ENCODE data around the gene SULT4A1. TPM values are rescaled to one million over a fixed set of nuclear protein-coding genes. Genes with fewer than 3 reads are reported as not detected.
A peak's percentile ranks its signal among the peaks of the same experiment; 100 is the strongest.

Gene SULT4A1
- total and polyA plus RNA-seq, 2 experiments from 2014 or later: 1.1 to 2.8 TPM

DNA sequence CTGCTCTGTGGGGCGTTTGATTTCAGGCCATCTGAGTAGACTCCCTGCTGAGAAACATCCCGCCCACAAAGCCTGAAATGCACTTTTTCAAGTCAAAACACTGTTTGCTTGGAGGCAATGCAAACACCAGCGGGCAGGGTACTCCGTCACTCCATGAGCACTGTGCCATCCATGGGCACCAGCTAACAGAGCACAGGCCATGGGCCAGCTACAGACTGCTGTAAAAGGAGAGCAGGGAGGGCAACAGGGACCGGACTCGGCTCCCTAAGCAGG lies 33.7 kb downstream of the SULT4A1 start:
- H4K20me1 ChIP-seq (ENCODE audit: insufficient read depth, poor library complexity, severe bottlenecking): no peaks in the 10 kb centered on the region
- H3K9me3 ChIP-seq (ENCODE audit: low read depth): no peaks in the 10 kb centered on the region
- no peaks in the 10 kb centered on the region for H3K36me3 ChIP-seq (replicated peaks; ENCODE audit: insufficient read depth, low read depth)
- TF ChIP-seq EZH2 (IDR thresholded peaks at IDR 0.05; ENCODE audit: borderline replicate concordance): no peak
- TF ChIP-seq EZH2phosphoT487 (IDR thresholded peaks at IDR 0.05; ENCODE audit: low read depth, severe bottlenecking, unreplicated experiment): no peak
- TF ChIP-seq, protein P1, sequence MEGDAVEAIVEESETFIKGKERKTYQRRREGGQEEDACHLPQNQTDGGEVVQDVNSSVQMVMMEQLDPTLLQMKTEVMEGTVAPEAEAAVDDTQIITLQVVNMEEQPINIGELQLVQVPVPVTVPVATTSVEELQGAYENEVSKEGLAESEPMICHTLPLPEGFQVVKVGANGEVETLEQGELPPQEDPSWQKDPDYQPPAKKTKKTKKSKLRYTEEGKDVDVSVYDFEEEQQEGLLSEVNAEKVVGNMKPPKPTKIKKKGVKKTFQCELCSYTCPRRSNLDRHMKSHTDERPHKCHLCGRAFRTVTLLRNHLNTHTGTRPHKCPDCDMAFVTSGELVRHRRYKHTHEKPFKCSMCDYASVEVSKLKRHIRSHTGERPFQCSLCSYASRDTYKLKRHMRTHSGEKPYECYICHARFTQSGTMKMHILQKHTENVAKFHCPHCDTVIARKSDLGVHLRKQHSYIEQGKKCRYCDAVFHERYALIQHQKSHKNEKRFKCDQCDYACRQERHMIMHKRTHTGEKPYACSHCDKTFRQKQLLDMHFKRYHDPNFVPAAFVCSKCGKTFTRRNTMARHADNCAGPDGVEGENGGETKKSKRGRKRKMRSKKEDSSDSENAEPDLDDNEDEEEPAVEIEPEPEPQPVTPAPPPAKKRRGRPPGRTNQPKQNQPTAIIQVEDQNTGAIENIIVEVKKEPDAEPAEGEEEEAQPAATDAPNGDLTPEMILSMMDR (IDR thresholded peaks at IDR 0.05; ENCODE audit: poor library complexity): no peak
- no peak overlapping the region for H3K4me2 ChIP-seq
- no peaks in the 10 kb centered on the region for H3K27me3 ChIP-seq
- H3K4me3 ChIP-seq: no peak overlapping the region
- 84% methylated on average over 6 of the region's 6 CpGs for WGBS (ENCODE audit: low lambda C conversion rate, missing lambda C conversion rate)
- H3K27ac ChIP-seq: peak overlapping the region; percentile 77
- no peaks in the 10 kb centered on the region for H3K9me2 ChIP-seq (replicated peaks; ENCODE audit: insufficient read depth)
- no peaks in the 10 kb centered on the region for H3K79me2 ChIP-seq
- DNase-seq (ENCODE audit: low spot score): no peak
- H2AFZ ChIP-seq: no peak overlapping the region
- peaks cover 6% of the 10 kb centered on the region for H3K4me1 ChIP-seq (ENCODE audit: insufficient read depth)

DNA sequence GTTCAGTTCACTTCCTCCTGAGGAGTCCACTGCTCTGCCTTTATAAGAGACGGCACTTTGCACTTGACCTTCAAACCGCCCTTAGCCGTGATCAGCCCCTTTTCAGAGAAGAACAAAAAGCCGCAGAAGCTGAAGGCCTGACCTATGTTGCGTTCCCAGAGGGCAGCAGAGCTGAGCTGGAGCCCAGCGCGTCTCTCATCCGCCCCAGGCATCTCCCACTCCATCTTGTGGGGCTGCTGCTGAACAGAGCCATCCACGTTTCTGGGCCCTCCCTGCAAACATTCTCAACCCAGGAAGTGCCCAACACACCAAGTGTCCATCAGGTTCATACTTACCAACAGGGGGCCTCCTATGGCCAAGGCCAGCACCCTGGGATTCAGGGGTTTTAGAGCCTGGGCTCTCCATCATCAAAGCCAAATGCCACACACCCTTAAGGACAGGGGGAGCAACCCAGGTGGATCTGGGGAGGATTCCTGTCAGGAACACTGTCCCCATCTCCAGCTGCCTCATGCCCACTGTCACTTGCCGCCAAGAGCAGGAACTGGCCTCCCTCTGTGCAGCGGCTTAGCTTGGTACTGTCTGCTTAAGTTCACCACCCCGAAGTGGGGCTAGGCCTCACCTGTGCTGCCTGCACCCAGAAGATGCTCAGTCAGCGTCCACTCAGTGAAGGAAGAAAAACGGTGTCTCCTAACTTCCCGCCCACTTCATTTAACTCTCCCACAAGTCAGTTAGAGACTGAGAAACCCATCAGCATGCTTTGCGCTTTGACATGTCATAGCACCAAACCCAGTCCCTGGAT lies 34.2 kb downstream of the SULT4A1 start:
- DNase-seq (ENCODE audit: low spot score): no peak
- Histone ChIP-seq H3K36me3 (replicated peaks; ENCODE audit: insufficient read depth, low read depth) (no peaks in the 10 kb centered on the region), H2AFZ (no peak overlapping the region), H4K20me1 (ENCODE audit: insufficient read depth, poor library complexity, severe bottlenecking) (no peaks in the 10 kb centered on the region), H3K4me3 (no peak overlapping the region), H3K4me2 (no peak overlapping the region), H3K4me1 (ENCODE audit: insufficient read depth) (peaks cover 8% of the 10 kb centered on the region), H3K27ac (peak overlapping the region; percentile 77), H3K27me3 (no peaks in the 10 kb centered on the region), H3K79me2 (no peaks in the 10 kb centered on the region), H3K9me3 (ENCODE audit: low read depth) (no peaks in the 10 kb centered on the region), H3K9me2 (replicated peaks; ENCODE audit: insufficient read depth) (no peaks in the 10 kb centered on the region)
- TF ChIP-seq, protein P1 (IDR thresholded peaks at IDR 0.05; ENCODE audit: poor library complexity): no peak
- no peak for TF ChIP-seq EZH2phosphoT487 (IDR thresholded peaks at IDR 0.05; ENCODE audit: low read depth, severe bottlenecking, unreplicated experiment)
- TF ChIP-seq EZH2 (IDR thresholded peaks at IDR 0.05; ENCODE audit: borderline replicate concordance): no peak
- 91% methylated on average over 16 of the region's 16 CpGs for WGBS (ENCODE audit: low lambda C conversion rate, missing lambda C conversion rate)

DNA sequence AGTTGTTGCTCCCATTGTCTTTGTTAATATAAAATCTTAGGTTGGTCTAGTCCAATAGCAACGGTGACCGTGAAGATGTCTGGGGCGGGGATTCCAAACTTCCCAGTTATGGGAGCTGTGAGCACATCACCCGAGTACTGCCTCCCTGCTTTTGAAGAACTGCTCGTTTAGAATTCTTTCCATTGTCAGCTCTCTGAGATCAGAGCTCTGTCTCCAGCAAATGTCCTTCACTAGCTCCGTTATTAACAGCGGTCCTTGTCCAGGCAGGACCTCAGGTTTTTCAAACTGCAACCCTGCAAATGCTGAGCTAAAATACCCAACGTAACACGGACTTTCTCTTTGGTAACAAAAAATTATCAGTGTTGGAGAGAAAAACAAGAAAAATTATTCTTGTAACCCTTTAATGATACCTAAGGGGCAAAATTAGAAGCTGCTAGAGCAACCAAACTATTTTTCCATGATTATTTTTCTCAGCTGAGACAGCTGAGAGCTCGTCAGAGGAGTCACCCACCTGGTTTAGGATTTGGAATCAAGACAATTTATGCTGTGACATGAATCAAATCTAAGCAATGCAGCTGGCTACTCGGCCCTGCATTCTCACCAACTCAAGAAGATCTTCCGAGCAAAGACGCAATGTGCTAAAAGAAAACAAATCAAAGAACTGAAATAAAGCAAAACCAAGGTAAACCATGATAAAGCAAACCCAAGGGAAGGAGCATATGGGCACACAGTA lies 35.1 kb downstream of the SULT4A1 start:
- H3K4me1 ChIP-seq (ENCODE audit: insufficient read depth): peaks cover 8% of the 10 kb centered on the region
- H3K27me3 ChIP-seq: no peaks in the 10 kb centered on the region
- H3K9me2 ChIP-seq (replicated peaks; ENCODE audit: insufficient read depth): no peaks in the 10 kb centered on the region
- no peaks in the 10 kb centered on the region for H3K79me2 ChIP-seq
- H3K4me3 ChIP-seq: no peak overlapping the region
- TF ChIP-seq, protein P1 (IDR thresholded peaks at IDR 0.05; ENCODE audit: poor library complexity): no peak
- TF ChIP-seq EZH2 (IDR thresholded peaks at IDR 0.05; ENCODE audit: borderline replicate concordance) (no peak), EZH2phosphoT487 (IDR thresholded peaks at IDR 0.05; ENCODE audit: low read depth, severe bottlenecking, unreplicated experiment) (no peak)
- no peaks in the 10 kb centered on the region for H3K36me3 ChIP-seq (replicated peaks; ENCODE audit: insufficient read depth, low read depth)
- H3K4me2 ChIP-seq: peak overlapping the region; percentile 59
- H3K27ac ChIP-seq: peak overlapping the region; percentile 61
- no peak for DNase-seq (ENCODE audit: low spot score)
- no peak overlapping the region for H2AFZ ChIP-seq
- no peaks in the 10 kb centered on the region for H3K9me3 ChIP-seq (ENCODE audit: low read depth)
- no peaks in the 10 kb centered on the region for H4K20me1 ChIP-seq (ENCODE audit: insufficient read depth, poor library complexity, severe bottlenecking)
- 75% methylated on average over 13 of the region's 13 CpGs for WGBS (ENCODE audit: low lambda C conversion rate, missing lambda C conversion rate)

Data from hepatocyte (in vitro differentiated cells).